DOHH2 (cell line): ENCODE measurements around the gene SLCO3A1.

Experiments
- CTCF ChIP-seq: fragments of 200-600 bp; sonication (generic); IDR thresholded peaks from one replicate; pipeline ENCODE4 v1.5.1; 2014; ENCODE audit warnings: antibody characterized with exemption, mild to moderate bottlenecking, low read depth, low read length; ENCODE audit not compliant: poor library complexity, severe bottlenecking
- EZH2phosphoT487 ChIP-seq: fragments of 200-600 bp; sonication (generic); IDR thresholded peaks from 2 replicates; pipeline ENCODE4 v1.6.1; 2017; ENCODE audit warnings: borderline replicate concordance, mild to moderate bottlenecking, antibody characterized with exemption, low read length, moderate library complexity, mixed read lengths

GRCh38 chr15:91942720-91943394, 89.3 kb downstream of the SLCO3A1 start:
- TF ChIP-seq CTCF, result no peak
- TF ChIP-seq EZH2phosphoT487, result no peak
